ENCODE measurements around the gene GGA1. TPM values are rescaled to one million over a fixed set of nuclear protein-coding genes. Genes with fewer than 3 reads are reported as not detected.

Gene GGA1
- total RNA-seq, 1 donor from 2014 or later = 36.1 TPM

DNA sequence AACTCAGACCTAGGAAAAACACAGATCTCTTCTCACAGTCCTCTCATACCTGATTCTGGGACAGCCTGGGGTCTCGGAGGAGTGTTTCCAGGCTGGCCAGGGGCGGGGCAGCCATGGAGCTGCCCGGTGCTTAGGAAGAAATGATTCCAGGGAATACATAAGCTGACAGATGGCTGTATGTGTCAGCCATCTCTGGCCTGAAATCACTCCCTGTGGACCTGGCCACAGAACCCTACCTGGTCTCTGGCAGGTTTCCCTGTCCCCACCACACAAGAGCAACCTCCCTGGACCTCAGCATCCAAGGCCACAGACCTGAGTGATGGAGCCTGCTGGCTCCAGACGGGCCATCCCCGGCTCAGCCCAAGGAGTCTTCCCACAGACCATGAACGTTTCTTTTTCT lies 10.0 kb downstream of the GGA1 start:
- H3K27me3 ChIP-seq (ENCODE audit: control insufficient read depth, insufficient read depth, low read length) = no peaks in the 10 kb centered on the region
- no peak overlapping the region for H3K4me3 ChIP-seq (ENCODE audit: low read depth, low read length)
- TF ChIP-seq, protein P1, sequence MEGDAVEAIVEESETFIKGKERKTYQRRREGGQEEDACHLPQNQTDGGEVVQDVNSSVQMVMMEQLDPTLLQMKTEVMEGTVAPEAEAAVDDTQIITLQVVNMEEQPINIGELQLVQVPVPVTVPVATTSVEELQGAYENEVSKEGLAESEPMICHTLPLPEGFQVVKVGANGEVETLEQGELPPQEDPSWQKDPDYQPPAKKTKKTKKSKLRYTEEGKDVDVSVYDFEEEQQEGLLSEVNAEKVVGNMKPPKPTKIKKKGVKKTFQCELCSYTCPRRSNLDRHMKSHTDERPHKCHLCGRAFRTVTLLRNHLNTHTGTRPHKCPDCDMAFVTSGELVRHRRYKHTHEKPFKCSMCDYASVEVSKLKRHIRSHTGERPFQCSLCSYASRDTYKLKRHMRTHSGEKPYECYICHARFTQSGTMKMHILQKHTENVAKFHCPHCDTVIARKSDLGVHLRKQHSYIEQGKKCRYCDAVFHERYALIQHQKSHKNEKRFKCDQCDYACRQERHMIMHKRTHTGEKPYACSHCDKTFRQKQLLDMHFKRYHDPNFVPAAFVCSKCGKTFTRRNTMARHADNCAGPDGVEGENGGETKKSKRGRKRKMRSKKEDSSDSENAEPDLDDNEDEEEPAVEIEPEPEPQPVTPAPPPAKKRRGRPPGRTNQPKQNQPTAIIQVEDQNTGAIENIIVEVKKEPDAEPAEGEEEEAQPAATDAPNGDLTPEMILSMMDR (IDR thresholded peaks at IDR 0.05; ENCODE audit: insufficient read depth, low read length, severe bottlenecking) = no peak
- DNase-seq (ENCODE audit: low read depth) = no peak
- H3K36me3 ChIP-seq (ENCODE audit: control insufficient read depth, insufficient read depth, low read length) = peaks cover 24% of the 10 kb centered on the region
- FAIRE-seq = no peak

DNA sequence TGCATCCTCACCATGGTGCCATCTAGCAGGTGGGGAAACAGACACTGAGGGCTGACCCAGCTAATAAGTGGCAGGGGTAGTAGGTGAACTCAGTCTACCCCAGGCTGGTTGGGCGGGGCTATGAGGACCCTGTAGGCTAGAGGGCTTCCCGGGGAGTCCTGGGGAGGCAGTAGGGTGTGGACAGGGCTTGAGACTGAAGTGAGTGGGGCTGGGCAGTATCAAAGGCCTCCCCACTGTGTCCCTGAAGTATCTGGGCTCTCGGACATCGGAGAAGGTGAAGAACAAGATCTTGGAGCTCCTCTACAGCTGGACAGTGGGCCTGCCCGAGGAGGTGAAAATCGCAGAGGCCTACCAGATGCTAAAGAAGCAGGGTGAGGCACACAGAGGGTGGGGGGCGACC lies 11.4 kb downstream of the GGA1 start:
- Histone ChIP-seq H3K36me3 (ENCODE audit: control insufficient read depth, insufficient read depth, low read length) (peaks cover 20% of the 10 kb centered on the region), H3K27me3 (ENCODE audit: control insufficient read depth, insufficient read depth, low read length) (no peaks in the 10 kb centered on the region), H3K4me3 (ENCODE audit: low read depth, low read length) (no peak overlapping the region)
- FAIRE-seq = no peak
- no peak for DNase-seq (ENCODE audit: low read depth)
- TF ChIP-seq, protein P1 (IDR thresholded peaks at IDR 0.05; ENCODE audit: insufficient read depth, low read length, severe bottlenecking) = no peak

DNA sequence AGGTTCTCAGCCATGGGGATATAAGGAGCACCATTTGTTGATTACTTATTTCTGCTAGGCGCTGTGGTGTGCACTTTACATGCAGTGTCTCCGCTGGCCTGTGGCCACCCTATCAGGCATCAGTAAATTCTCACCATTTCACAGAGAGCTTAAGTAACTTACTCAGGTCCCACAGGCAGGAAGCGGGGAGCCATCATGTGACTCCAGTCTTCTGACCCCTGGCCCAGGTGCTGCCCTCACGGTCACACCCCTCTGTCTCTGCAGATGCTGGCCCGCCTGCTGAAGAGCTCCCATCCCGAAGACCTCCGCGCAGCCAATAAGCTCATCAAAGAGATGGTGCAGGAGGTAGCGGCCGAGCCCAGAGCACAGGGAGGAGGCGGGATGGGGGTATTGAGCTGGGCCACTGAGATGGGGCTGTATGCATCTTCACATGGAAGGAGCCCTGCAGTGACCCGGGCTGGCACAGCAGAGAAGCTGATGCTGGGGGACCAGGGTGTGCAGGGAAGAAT lies 12.8 kb downstream of the GGA1 start:
- TF ChIP-seq, protein P1 (IDR thresholded peaks at IDR 0.05; ENCODE audit: insufficient read depth, low read length, severe bottlenecking) = no peak
- no peaks in the 10 kb centered on the region for H3K27me3 ChIP-seq (ENCODE audit: control insufficient read depth, insufficient read depth, low read length)
- peaks cover 23% of the 10 kb centered on the region for H3K36me3 ChIP-seq (ENCODE audit: control insufficient read depth, insufficient read depth, low read length)
- no peak overlapping the region for H3K4me3 ChIP-seq (ENCODE audit: low read depth, low read length)
- no peak for DNase-seq (ENCODE audit: low read depth)
- no peak for FAIRE-seq

DNA sequence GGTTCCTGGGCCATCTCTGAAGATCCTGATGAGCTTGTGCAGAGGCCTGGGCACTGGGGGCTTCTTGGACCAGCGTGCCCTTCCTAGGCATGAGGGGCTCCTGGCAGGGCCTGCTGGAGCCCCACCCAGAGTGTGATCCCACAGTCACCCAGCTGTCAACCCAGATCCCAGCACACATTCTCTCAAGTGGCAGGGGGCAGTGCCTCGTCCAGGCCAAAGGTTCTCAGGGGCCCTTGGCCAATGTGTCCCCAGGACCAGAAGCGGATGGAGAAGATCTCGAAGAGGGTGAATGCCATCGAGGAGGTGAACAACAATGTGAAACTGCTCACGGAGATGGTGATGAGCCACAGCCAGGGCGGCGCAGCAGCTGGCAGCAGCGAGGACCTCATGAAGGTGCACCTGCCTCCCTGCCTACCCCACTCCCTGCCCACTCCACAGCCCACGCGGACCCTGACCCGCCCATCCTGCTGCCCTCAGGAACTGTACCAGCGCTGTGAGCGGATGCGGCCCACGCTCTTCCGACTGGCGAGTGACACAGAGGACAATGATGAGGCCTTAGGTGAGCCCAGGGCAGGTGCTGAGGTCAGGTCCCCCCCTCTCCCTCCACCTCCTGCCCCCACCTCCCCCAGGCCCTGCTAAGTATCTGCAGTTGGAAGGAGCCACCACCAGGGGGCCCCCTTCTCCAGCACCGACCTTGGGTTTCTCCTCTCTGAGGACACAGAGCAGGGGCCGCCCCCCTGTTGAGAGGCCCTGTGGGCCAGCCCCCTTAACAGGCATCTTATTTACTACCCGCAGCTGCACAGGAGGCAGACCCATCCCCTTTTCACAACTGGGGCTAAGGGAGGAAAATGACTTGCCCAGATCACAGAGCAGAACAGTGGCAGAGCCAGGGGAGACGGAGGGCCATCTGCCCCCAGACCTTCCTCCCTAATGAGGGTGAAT lies 14.7 kb downstream of the GGA1 start:
- DNase-seq (ENCODE audit: low read depth) = no peak
- H3K27me3 ChIP-seq (ENCODE audit: control insufficient read depth, insufficient read depth, low read length) = no peaks in the 10 kb centered on the region
- no peak for FAIRE-seq
- no peak overlapping the region for H3K4me3 ChIP-seq (ENCODE audit: low read depth, low read length)
- TF ChIP-seq, protein P1 (IDR thresholded peaks at IDR 0.05; ENCODE audit: insufficient read depth, low read length, severe bottlenecking) = peak; percentile 68
- peaks cover 16% of the 10 kb centered on the region for H3K36me3 ChIP-seq (ENCODE audit: control insufficient read depth, insufficient read depth, low read length)

DNA sequence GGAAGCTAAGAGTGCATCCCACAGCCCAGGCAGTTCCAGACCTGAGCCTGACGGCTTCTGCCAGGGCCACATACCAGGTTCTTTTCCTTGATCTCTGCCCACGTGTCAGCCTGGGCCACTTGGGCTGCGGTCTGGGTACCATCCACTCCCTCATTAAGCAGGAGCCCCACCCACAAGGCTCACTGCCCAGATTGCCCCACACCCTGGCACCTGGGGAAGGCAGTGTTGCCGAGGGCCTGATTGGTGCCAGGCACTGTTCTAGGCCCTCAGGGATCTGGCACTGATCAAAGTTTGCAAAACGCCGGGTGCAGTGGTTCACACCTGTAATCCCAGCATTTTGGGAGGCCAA lies 15.4 kb downstream of the GGA1 start:
- no peak for FAIRE-seq
- H3K36me3 ChIP-seq (ENCODE audit: control insufficient read depth, insufficient read depth, low read length) = peaks cover 16% of the 10 kb centered on the region
- no peak for DNase-seq (ENCODE audit: low read depth)
- no peak overlapping the region for H3K4me3 ChIP-seq (ENCODE audit: low read depth, low read length)
- H3K27me3 ChIP-seq (ENCODE audit: control insufficient read depth, insufficient read depth, low read length) = no peaks in the 10 kb centered on the region
- TF ChIP-seq, protein P1 (IDR thresholded peaks at IDR 0.05; ENCODE audit: insufficient read depth, low read length, severe bottlenecking) = no peak
